Stimulated activated CD4-positive, alpha-beta T cell treated with anti-CD3 and anti-CD28 coated beads, Interleukin-15, amount 100 ng/mL, for 48 hours (primary cell): ENCODE results near the gene HAO2.
"Not testable (repeated sequence)": the region's sequence is repeated elsewhere in the genome, so short reads cannot be mapped to it uniquely, and the experiment has no call there.

Experiments used
- DNase-seq, 2 donors: peaks; one replicate each; pipeline ENCODE4 v3.0.0-alpha.2; 2020; ENCODE audit warnings: low read depth in 2 of 2

HAO2 gene

DNA sequence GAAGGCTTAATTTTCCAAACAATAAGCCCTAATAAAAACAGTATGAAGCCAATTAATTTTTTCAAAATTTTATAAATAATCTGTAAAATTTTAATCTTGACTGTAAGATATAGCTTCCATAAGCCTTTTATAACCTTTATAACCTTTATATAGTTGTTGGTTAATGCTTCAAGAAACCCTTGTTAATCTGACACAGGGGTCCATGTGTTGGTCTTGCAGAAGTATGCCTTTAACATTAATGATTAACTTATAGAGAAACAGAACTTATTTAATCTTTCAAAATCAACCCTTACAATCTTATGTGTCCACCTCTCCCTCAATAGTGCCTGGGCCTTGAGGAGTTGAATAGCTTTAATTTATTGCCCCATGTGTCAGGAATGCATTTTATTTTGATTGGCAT lies 23.2 kb upstream of the HAO2 start:
- DNase-seq = no peak

DNA sequence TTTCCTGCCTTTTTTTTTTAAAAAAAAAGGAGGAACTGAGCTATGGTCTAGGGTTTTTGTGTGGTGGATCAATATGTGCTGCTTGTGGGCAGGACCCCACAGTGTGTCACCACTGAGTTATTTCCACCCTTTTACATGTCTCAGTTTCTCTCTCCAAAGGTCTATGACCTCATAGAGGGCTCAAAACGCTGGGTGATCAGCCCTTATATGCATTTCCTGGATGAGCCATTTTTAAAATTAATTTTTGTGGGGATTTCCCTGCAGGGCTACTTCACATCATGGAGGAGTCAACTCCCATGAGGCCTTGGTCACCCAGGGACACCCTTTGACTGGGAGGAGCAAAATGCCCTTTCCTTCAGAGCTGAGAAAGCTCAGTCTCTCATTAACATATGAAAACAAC lies 20.7 kb upstream of the HAO2 start:
- DNase-seq = peak; percentile 0 to 1

GRCh38 chr1:119348941-119349340 lies 19.6 kb upstream of the HAO2 start:
- no peak for DNase-seq

GRCh38 chr1:119350866-119351265 lies 17.7 kb upstream of the HAO2 start:
- not testable (repeated sequence) for DNase-seq

DNA sequence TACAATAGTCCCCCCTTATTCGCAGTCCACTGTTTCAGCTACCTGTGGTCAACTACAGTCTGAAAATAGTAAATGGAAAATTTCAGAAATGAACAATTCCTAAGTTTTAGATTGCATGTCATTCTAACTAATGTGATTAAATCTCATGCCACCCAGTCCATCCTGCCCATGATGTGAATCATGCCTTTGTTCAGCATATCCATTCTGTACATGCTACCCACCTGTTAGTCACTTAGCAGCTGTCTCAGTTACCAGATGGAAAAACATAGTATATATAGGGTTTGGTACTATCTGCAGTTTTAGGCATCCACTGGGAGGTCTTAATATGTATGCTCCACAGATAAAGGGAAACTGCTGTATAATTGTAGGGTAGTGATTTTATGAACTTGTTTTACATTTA lies 16.6 kb upstream of the HAO2 start:
- DNase-seq = no peak

- no peak for DNase-seq
Observed at GRCh38 chr1:119353836-119354235, 14.7 kb upstream of the HAO2 start.

DNA sequence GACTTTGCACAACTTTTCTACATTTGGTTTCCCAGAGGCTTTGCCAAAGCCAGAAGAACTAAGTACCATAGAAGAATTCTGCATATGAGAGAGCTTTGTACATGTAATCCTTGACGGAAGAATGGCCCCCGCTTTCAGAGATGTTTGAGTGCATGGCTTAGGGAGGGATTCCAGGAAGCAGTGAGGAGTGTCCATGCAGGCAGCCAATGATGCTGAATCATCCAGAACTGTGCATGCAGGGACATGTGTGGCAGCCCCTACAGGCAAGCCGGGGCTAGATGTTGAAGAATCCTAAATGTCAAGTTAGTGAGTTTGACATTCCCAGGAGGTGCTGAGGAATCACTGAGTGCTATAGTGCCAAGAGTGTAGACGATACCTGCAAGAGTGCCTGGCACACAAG lies 9.9 kb upstream of the HAO2 start:
- DNase-seq = no peak

DNA sequence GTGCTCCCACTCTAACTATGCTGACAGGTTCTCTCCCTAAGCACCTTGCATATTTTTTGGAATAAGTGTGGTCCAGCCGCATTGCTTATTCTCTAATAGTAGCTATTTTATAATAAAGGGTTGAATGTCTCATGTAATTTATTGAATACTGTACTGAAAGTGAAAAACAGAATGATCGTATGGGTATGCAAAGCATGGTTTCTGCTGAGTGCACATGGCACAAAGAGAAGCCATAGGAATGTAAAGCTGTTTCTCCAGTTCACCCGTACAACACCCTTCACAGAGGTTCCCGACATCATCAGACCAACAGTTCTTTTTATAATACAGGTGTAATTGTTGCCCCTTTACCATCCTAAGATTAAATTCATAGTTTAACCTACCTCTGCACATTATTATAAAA lies 8.9 kb upstream of the HAO2 start:
- no peak for DNase-seq

GRCh38 chr1:119361205-119361604 lies 7.4 kb upstream of the HAO2 start:
- no peak for DNase-seq

DNA sequence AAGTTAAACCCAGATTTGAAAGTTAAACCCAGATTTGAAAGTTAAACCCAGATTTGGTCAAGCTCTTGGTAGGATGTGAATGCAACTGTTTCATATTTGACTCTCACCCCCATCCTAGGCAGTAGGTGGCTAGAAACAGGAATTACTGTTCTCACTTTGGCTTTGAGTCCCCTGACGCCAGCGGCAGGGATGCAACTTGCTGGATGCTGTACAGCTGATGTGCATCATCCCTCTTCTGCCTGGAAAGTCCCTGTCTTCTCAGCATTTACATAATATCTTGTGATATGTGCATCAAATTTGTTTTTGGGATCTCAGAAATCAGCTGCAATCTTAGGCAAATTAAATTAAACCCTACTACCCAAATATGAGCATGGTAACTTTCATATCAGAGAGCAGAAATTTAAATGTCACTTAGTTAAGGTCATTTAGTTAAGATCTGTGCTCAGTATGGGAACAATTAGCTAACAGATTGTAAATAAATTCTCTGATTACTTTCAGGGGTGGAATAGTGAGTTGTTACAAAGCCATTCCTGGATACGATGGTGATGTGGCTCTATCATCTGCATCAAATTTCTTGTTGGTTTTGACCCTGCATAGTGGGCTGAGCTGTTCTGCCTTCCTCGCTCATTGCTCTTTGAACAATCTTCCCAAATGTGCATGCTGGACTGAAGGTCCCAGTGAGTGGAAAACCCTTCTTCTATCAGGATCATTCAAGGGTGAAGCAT lies 6.8 kb upstream of the HAO2 start:
- DNase-seq = no peak

- DNase-seq = no peak
Observed at GRCh38 chr1:119363162-119363561, 5.4 kb upstream of the HAO2 start.

- DNase-seq = no peak
Observed at GRCh38 chr1:119364640-119365039, 3.9 kb upstream of the HAO2 start.

- no peak for DNase-seq
Observed at GRCh38 chr1:119366424-119366823, 2.2 kb upstream of the HAO2 start.

DNA sequence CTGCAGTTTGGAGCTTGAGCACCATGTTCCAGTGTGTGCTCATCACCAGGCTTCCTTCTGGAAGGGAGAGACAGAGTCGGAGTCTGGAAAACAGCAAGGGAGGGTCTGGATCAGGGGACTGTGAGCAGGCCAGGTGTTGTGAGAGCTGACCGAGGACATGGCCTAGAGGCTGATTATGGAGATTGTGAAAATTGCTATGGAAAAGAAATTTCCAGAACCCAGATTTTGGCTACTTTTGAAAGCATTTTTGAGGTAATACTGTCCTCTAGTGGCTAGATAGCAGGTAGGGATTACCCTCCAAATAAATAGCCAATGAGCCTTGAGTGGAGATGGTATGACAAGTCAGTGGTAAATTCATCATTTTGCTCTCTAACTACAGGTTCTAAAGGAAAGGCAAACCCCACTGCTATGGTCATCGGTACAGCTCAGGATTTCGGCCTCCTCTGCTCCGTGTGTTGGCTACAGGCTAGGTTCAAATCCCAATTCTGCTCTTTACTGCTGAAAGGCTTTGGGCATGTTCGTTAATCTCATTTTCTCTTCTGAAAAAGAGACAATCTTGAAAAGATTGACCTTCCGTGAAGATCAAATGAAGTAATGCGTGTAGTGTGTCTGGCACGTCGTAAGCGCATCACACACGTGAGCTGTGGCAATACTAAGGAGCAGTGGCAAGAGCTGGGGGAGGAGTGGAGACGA lies 1.0 kb upstream of the HAO2 start:
- no peak for DNase-seq

GRCh38 chr1:119370748-119371147 lies 2.2 kb downstream of the HAO2 start:
- no peak for DNase-seq

GRCh38 chr1:119371815-119372214 lies 3.2 kb downstream of the HAO2 start:
- DNase-seq = no peak

DNA sequence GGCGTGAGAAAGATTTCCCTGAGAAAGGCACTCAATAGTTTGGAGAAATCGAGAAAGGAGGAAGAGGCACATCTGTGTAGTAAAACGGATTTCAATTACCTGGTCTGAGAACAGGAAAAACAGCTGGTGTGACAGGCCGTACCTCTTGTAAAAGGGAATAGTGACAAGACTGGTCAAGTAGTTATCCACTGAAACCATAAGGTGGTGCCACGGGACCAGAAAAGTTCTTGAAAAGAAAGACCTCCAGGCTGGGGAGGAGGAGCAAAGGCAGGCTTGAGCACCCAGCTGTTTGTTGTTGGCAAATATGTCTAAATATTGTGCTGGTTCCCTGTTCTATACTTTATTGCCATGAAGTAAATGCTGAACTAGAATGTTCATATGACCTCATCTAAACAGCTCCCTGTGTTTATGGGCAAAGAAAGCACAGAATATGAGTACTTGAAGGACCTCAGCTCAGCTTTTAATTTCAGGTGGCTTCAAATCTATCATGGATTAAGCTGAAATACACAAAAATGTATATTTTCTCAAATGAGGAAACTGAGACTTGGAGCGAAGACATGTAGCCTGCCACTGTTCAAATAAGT lies 4.0 kb downstream of the HAO2 start:
- no peak for DNase-seq

- DNase-seq = no peak
Observed at GRCh38 chr1:119373465-119373864, 4.9 kb downstream of the HAO2 start.

- no peak for DNase-seq
Observed at GRCh38 chr1:119374208-119374874, 5.8 kb downstream of the HAO2 start.

- no peak for DNase-seq
Observed at GRCh38 chr1:119375366-119375765, 6.8 kb downstream of the HAO2 start.

GRCh38 chr1:119376594-119376993 lies 8.0 kb downstream of the HAO2 start:
- no peak for DNase-seq

DNA sequence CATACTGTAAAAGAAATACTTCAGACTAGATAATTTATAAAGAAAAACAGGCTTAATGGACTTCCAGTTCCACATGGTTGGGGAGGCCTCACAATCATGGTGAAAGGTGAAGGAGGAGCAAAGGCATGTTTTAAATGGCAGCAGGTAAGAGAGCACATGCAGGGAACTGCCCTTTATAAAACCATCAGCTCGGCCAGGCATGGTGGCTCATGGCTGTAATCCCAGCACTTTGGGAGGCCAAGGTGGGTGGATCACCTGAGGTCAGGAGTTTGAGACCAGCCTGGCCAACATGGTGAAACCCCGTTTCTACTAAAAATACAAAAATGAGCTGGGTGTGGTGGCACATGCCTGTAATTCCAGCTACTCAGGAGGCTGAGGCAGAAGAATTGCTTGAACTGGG lies 9.0 kb downstream of the HAO2 start:
- DNase-seq = not testable (repeated sequence)

DNA sequence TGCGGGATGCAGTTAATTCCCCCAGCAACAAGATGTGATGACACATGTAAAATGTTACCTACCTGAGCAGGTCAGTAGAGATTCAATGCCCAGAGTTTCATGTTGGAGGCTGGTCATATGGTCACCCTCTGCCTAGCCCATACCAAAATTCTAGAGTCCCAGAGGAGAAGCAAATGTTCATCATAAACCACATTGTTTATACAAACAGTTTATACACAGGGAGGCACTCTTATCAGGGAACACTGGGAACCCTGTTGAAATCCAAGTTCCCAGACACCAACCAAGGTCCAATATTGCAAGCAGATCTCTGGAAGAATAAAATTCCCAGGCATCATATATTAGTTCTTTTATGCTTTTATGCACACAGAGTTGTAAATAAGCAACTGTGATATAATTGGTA lies 10.5 kb downstream of the HAO2 start:
- DNase-seq = no peak
